ENCODE results near the gene TCEAL7.

DNA sequence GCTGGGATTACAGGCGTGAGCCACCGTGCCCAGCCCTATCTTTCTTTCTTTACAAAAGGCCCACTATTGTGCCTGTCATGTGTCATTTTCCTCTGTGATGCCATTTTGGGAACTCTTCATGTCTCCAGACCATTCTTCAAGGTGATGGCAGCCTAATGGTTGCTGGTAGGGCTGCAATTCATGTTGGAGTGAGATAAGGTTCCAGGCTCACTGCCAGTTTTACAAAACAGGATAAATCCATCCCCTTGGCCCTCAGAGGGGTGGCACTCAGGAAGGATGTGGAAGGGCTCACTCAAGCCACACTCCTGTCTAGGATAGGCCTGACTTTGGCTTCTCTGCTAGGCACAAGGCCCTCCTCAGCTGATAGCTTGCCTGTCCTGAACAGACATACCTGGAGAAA lies 30.1 kb downstream of the TCEAL7 start:
- TF ChIP-seq BHLHE40 (IDR thresholded peaks at IDR 0.05; ENCODE audit: borderline replicate concordance) (no peak), LEF1 (IDR thresholded peaks at IDR 0.05; ENCODE audit: borderline replicate concordance) (no peak), SUZ12 (IDR thresholded peaks at IDR 0.05) (no peak), SP1 (IDR thresholded peaks at IDR 0.05) (no peak), FOXK2 (IDR thresholded peaks at IDR 0.05) (no peak), HDGF (IDR thresholded peaks at IDR 0.05; ENCODE audit: borderline replicate concordance) (no peak), NFRKB (IDR thresholded peaks at IDR 0.05) (no peak), CTBP1 (IDR thresholded peaks at IDR 0.05; ENCODE audit: borderline replicate concordance) (no peak), ARNT (IDR thresholded peaks at IDR 0.05) (no peak)
- TF ChIP-seq, protein P1, sequence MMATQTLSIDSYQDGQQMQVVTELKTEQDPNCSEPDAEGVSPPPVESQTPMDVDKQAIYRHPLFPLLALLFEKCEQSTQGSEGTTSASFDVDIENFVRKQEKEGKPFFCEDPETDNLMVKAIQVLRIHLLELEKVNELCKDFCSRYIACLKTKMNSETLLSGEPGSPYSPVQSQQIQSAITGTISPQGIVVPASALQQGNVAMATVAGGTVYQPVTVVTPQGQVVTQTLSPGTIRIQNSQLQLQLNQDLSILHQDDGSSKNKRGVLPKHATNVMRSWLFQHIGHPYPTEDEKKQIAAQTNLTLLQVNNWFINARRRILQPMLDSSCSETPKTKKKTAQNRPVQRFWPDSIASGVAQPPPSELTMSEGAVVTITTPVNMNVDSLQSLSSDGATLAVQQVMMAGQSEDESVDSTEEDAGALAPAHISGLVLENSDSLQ (IDR thresholded peaks at IDR 0.05), result no peak
